Forelimb muscle (tissue), 1 donor: ENCODE measurements around the gene ARL8A. TPM values are rescaled to one million over a fixed set of nuclear protein-coding genes. Genes with fewer than 3 reads are reported as not detected.
"Not testable (repeated sequence)": the region's sequence is repeated elsewhere in the genome, so short reads cannot be mapped to it uniquely, and the experiment has no call there.

Source experiments
- DNase-seq: peaks from one replicate; pipeline ENCODE4 v3.0.0-alpha.2; 2013; ENCODE audit warnings: low read depth
- polyA plus RNA-seq: library from polyadenylated mRNA; unstranded; fragments of 120-200 nt; gene quantifications from one replicate; pipeline ENCODE4 v1.2.1, GENCODE V29; 2013; ENCODE audit not compliant: insufficient read length

The ARL8A gene
- polyA plus RNA-seq, 1 donor, result 40.1 TPM

DNA sequence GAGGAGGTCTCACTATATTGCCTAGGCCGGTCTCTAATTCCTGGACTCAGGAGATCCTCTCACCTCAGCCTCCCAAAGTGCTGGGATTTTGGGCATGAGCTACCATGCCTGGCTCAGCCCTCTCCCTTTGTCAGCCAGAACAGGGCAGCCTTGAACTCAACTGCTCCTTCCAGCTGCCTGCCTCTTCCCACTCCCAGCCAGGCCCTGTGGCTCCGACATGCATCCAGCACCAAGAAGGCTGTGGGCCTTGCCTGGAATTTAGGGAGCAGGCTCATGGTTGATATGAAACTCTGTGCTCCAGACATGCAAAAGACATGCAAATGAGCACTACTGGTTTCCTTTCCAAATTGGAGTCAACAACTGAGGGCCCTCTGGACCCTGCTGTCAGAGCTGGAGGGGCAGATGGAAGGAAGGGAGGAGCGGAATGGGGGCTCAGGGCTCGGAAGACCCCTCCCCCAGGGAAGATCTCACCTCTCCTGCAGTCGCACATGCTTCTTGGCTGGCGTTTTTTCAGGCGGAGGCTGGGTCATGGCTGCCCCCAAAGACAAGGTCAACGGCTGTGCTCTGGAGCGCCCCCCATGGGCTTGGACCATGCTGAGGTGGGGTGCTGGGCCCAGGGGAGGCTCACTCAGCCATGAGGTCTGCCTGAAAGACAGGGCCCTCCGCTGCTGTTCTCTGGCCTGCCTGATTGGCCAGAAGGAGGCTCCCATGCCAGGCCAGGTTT is 14.4 kb upstream of the ARL8A start:
- DNase-seq, result no peak

DNA sequence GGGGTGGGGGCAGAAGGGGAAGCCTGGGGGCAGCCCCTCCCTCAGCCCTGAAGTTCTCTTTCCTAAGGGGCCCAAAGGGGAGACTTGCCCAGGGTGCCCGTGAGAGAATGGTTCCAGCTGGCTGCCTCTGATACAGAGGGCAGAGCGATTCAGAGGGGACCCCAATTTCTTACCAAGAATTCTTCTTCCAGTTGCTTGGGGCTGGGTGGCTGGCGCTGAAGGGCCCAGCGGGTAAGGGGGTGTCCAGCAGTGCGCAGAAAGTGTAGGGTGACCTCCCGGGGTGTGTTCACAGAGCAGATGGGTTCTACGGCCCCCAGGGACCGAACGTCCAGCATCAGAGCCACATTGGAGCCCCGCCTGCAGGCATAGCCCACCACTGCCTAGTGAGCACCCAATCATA is 13.4 kb upstream of the ARL8A start:
- DNase-seq, result no peak

DNA sequence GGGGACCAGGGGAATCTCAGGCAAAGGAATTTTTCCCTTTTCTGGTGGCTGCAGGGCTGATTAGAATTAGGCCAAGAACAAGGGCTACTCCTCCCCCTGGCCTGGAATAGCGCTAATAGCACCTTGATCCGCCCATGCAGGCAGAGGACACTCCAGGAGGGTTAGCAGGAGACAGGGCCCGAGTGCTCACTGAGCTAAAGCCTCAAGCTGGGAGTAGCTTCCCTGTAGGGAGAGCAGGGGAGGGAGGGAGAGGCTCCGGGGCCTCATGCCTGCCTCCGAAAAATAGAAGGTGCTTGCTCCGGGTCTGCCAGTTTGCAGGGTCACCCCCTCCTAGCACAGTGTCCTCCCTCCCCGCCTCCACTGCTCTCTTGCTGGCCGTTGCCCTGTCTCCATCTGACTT is 12.1 kb upstream of the ARL8A start:
- DNase-seq, result no peak

GRCh38 chr1:202155478-202156021 is 11.0 kb upstream of the ARL8A start:
- no peak for DNase-seq

DNA sequence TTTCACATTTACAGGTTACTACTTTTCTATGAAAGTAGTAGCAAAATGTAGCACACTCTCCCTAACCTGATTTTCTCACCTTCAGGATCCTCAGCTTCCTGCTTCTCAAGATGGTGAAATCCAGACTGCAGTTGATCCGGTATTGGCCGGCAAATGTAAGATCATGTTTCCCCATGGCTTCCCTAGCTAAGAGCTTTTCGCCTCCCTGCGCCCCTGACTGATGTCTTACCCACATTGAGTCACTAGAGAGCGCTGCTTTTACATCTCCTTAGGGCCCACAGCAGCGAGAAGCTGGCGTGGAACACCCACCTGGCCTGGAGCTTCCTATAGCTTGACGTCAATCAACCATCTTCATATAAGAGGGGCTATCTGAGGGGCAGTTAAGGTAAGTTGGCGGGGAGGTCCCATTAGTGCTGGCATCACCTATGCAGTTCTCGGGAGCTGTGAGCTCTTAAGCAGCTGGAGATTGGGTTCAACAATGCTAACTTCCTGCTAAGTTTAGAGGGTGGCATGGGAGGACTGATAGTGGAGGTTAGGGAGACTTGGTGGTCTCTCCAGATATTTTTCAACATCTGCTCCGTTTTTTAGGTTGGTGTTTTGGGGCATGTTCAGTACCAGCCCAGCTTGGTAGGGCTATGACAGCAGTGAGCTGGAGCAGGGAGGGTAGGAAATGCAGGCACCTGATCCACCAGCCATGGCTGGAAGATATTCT is 10.4 kb upstream of the ARL8A start:
- no peak for DNase-seq

- DNase-seq, result no peak
Observed at GRCh38 chr1:202154148-202154765, 9.7 kb upstream of the ARL8A start.

DNA sequence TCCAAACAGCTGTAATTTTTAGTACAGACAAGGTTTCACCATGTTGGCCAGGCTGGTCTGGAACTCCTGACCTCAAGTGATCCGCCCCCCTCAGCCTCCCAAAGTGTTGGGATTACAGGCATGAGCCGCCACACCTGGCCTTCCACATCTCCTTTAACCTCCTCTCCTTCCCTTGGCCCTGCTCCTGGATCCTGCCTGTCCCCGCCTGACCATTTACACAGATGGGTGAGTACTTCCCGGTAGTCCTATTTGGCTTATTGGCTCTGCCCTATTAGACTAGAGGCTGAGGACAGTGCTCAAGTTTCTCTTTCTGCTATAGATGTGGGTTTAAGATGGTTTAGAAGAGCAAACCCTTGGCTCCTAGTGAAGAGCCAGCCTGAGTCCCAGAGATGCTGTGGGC is 8.7 kb upstream of the ARL8A start:
- no peak for DNase-seq

GRCh38 chr1:202152399-202152798 is 7.9 kb upstream of the ARL8A start:
- DNase-seq, result no peak

- DNase-seq, result no peak
Observed at GRCh38 chr1:202151045-202151444, 6.5 kb upstream of the ARL8A start.

GRCh38 chr1:202150602-202151001 is 6.1 kb upstream of the ARL8A start:
- DNase-seq, result no peak

GRCh38 chr1:202150187-202150586 is 5.7 kb upstream of the ARL8A start:
- DNase-seq, result no peak

DNA sequence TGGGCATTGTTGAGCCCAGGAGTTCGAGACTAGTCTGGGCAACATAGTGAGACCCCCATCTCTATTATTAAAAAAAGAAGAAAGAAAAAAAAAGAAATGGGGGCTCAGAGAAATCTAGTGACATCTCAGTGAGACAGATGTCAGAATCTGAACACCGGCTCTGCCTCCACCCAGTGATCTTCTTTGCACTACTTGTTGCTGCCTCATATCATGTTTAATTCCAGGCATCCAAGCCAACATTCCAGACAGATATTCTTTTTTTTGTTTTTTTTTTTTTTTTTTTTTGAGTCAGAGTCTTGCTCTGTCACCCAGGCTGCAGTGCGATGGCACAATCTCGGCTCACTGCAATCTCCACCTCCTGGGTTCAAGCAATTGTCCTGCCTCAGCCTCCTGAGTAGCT is 5.0 kb upstream of the ARL8A start:
- no peak for DNase-seq

GRCh38 chr1:202148391-202148790 is 3.9 kb upstream of the ARL8A start:
- DNase-seq, result no peak

- no peak for DNase-seq
Observed at GRCh38 chr1:202146993-202147392, 2.5 kb upstream of the ARL8A start.

DNA sequence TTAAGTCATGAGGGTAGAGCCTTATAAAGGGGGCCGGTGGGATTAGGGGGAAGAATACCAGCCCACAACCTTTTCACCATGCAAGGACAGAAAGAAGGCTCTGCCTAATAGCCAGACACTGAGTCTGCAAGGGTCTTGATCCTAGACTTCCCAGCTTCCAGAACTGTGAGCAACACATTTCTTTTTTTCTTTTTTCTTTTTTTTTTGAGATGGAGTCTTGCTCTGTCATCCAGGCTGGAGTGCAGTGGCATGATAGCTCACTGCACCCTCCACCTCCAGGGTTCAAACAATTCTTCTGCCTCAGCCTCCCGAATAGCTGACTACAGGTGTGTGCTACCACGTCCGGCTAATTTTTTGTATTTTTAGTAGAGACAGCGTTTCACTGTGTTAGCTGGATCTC is 1.7 kb upstream of the ARL8A start:
- no peak for DNase-seq

GRCh38 chr1:202145744-202146140 is 1.2 kb upstream of the ARL8A start:
- not testable (repeated sequence) for DNase-seq

DNA sequence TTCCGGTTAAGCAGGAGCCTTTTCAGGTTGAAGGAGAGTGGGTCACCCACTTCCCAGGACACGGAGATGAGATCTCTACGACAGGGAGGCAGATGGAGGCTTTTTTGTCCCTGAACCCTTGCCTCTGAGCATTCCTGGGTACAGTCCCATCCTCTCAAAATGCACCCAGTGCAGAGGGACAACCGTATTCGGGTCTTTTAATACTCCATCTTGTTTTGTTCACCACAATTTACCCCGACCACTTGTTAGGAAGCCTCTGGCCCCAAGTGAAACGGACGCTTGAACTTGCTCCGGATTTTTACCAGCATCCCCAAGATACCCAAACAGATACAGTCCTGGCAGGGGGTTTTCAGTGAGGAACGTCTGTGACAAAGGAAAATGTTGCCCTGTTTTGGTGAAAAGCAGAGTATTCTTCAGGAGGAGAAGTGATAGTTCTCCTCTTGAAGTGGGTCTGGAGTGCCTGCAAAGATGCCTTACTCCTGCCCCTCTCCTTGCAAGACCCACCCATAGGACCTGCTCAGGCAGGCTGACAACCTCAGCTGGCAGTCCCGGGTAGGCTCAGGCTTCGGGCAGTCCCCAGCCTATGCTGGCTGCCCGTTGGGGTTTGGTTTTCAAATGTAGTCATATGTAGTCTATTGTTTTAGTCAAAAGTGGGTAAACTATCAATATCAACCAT is 669 bp upstream of the ARL8A start:
- no peak for DNase-seq

DNA sequence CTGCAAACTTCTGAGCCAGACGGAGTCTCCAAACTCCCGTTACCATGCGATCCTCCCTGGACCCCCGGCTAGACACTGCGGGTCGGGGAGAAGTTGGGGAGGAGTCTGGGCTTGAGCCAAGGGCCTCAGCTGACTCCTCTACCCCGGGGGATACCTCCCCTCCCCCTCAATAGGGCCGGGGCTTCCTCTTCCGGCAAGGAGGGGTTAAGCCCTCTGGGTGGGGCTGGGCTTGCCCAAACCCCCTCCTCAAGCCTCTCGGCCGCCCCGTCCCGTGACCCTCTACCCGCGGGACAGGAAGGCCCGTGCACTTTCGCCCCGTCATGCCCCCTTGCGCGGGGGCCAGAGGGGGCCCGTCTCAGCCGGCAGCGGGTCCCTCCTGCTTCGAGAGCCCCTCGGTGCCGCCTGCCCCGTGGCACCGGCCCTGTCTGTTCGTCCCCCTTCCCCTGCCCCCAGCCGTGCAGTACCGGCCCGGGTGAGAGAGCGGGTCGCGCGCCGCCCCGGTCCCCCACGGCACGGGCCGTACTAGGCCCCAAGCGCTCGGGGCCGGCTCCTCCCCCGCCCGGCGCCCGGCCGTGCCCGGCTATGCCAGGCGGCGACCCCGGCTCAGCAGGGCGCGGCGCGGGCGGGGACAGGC is 652 bp downstream of the ARL8A start:
- no peak for DNase-seq

DNA sequence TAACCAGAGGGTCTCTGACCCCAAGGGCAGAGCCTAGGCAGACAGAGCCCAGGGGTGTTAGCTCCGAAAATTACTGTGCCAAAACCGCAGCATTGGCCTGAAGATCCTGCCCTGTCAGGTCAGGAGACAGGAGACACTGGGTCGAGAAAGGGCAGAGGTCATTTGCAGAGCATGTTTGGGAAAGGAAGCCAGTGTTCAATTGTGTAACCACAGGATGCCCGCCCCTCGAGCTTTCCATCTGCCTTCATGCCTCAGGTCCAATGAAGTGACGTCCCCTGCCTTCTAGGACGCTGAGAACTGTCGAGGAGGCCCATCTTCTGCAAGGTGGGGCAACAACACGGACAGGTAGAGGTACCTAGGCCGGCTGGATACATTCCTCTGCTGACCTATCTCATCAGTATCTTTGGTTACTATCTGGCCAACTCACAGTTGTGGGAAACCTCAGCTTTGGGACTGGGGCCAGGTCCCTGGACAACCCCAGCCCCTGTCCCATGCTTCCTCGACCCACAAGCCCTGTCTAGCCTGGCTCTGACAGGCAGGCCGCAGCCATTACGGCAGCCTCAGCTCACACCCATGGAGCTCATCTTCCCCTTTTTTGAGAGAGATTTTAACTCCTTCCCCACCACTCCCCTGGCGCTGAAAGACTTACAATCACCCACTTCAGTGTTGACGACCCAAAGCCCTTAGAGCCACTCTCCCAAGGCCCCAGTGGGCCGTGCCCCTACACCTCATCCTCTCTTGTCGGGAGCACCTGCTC is 1.3 kb downstream of the ARL8A start:
- no peak for DNase-seq

DNA sequence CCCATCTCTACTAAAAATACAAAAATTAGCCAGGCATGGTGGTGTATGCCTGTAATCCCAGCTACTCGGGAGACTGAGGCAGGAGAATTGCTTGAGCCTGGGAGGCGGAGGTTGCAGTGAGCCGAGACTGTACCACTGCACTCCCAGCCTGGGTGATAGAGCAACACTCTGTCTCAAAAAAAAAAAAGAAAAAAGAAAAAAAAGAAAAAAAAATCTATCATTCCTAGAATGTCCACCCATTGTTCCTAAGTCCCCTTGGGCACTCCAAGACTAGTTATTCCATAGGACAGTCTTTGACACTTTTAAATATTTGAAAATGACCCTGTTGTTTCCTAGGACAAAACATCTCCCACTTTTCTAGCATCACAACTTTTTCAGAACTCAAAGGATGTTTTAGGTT is 3.1 kb downstream of the ARL8A start:
- not testable (repeated sequence) for DNase-seq

GRCh38 chr1:202140833-202141232 is 3.7 kb downstream of the ARL8A start:
- no peak for DNase-seq
